Kidney (tissue), 14 donors: Measurements from ENCODE around the gene GRK4. TPM values are rescaled to one million over a fixed set of nuclear protein-coding genes. Genes with fewer than 3 reads are reported as not detected.

ENCODE experiments used
- DNase-seq, 5 donors: peaks; one replicate each; pipeline ENCODE4 v3.0.0-alpha.2; 2013 to 2020
- FAIRE-seq: peaks from 2 replicates; lab custom pipeline; 2012; peaks lifted over from hg19 to GRCh38; lab: Jason Lieb, UNC
- H3K27ac ChIP-seq, 2 donors: one replicate each; pipeline ENCODE4 v1.7.0; 2013; ENCODE audit warnings: low read depth in 2 of 2, low read length in 2 of 2, inconsistent platforms in 1 of 2
- H3K27me3 ChIP-seq: one replicate; pipeline ENCODE4 v1.7.1; 2013; ENCODE audit warnings: low read length, inconsistent platforms; ENCODE audit not compliant: control insufficient read depth, insufficient read depth
- H3K36me3 ChIP-seq, 3 donors: one replicate each; pipeline versions ENCODE4 v1.7.0 to v1.7.1; 2013; ENCODE audit warnings: low read length in 3 of 3, control low read depth in 1 of 3, inconsistent platforms in 1 of 3; ENCODE audit not compliant: insufficient read depth in 3 of 3, control insufficient read depth in 2 of 3
- H3K4me1 ChIP-seq, 3 donors: one replicate each; pipeline versions ENCODE4 v1.7.0 to v1.7.1; 2013; ENCODE audit warnings: low read length in 3 of 3, inconsistent platforms in 1 of 3, low read depth in 1 of 3; ENCODE audit not compliant: control insufficient read depth in 2 of 3, insufficient read depth in 2 of 3
- H3K4me3 ChIP-seq, 3 donors: one replicate each; pipeline versions ENCODE4 v1.7.0 to v1.8.1; 2013; ENCODE audit warnings: low read length in 3 of 3, control low read depth in 1 of 3, inconsistent platforms in 1 of 3
- H3K9ac ChIP-seq, 3 donors: one replicate each; pipeline versions ENCODE4 v1.7.0 to v1.7.1; 2013; ENCODE audit warnings: low read length in 3 of 3, control low read depth in 1 of 3, inconsistent platforms in 1 of 3
- H3K9me3 ChIP-seq, 3 donors: one replicate each; pipeline versions ENCODE4 v1.7.0 to v1.7.1; 2013; ENCODE audit warnings: low read length in 3 of 3, control low read depth in 1 of 3, inconsistent platforms in 1 of 3; ENCODE audit not compliant: control insufficient read depth in 2 of 3, insufficient read depth in 1 of 3
- CTCF ChIP-seq: IDR thresholded peaks from 3 replicates; pipeline ENCODE4 v1.5.1; 2012; ENCODE audit warnings: mild to moderate bottlenecking, moderate library complexity, borderline replicate concordance; ENCODE audit not compliant: insufficient read depth; ENCODE audit errors: extremely low read depth
- intact Hi-C: fragments of 100-400 bp; cut with DNase I; formaldehyde crosslinking; loops from one replicate; pipeline ENCODE4 v1.11.1; 2022
- polyA plus RNA-seq: library from polyadenylated mRNA; stranded (reverse); fragments of 350-450 nt; fragmentation: Illumina TruSeq; extraction: RNeasy Lipid Tissue Mini Kit (QIAGEN cat#74804); gene quantifications from one replicate; pipeline ENCODE4 v1.2.3, GENCODE V29; 2014; ENCODE audit warnings: low read depth, low replicate concordance; ENCODE audit not compliant: insufficient read depth
- total RNA-seq: library from RNA; stranded (reverse); fragmentation: NEBNext Ultra II Directional; extraction: Animal tissue kit (Norgen Biotek cat#: 25700); gene quantifications from one replicate; pipeline ENCODE4 v1.2.1, GENCODE V29; 2021
- donor health status: control.
- donor health status: control.
- donor health status: control.
- donor health status: control.
- donor health status: control.
- donor health status: DM: yes; HTN: yes; CAD: no.
- donor health status: Normal renal cell carcinoma (clear cell type).

The GRK4 gene
- total and polyA plus RNA-seq, 2 donors from 2014 or later: 4.3 TPM

- H3K27ac ChIP-seq: peak overlapping the region; percentile 86 to 96
Measured at GRCh38 chr4:3074846-3075651, 111.7 kb downstream of the GRK4 start.

GRCh38 chr4:3075652-3075981, 112.2 kb downstream of the GRK4 start:
- peak overlapping the region; percentile 75 to 84 (median 83) for H3K4me3 ChIP-seq
- peak overlapping the region; percentile 33 to 53 for H3K27ac ChIP-seq
- FAIRE-seq: no peak
- peaks cover 6 to 15% (median 6%) of the 10 kb centered on the region in 3 donors for H3K4me1 ChIP-seq
- no peaks in the 10 kb centered on the region for H3K9me3 ChIP-seq
- H3K27me3 ChIP-seq: no peaks in the 10 kb centered on the region
- DNase-seq: no peak
- TF ChIP-seq CTCF: no peak
- H3K36me3 ChIP-seq: no peaks in the 10 kb centered on the region
- H3K9ac ChIP-seq: peak overlapping the region; percentile 52 to 68 (median 58)
- intact Hi-C loops: no loop called here

More at GRCh38 chr4:3074846-3075651, 111.7 kb downstream of the GRK4 start:
- H3K9me3 ChIP-seq: no peaks in the 10 kb centered on the region
- TF ChIP-seq CTCF: no peak
- DNase-seq: peak; percentile 85 to 94 (median 92)
- intact Hi-C loops: no loop called here
- FAIRE-seq: no peak
- H3K4me1 ChIP-seq: peaks cover 6 to 15% (median 6%) of the 10 kb centered on the region in 3 donors
- H3K4me3 ChIP-seq: peak overlapping the region; percentile 68 to 84 (median 83)
- H3K36me3 ChIP-seq: no peaks in the 10 kb centered on the region
- peak overlapping the region; percentile 37 to 95 (median 47) for H3K9ac ChIP-seq
- no peaks in the 10 kb centered on the region for H3K27me3 ChIP-seq

GRCh38 chr4:3077796-3078195, 114.4 kb downstream of the GRK4 start:
- FAIRE-seq (no peak), DNase-seq (peak in 1 of 5 donors; percentile 8)
- no peak for TF ChIP-seq CTCF
- H3K27me3 ChIP-seq: no peaks in the 10 kb centered on the region
- H3K4me3 ChIP-seq: no peak overlapping the region
- H3K9me3 ChIP-seq: no peaks in the 10 kb centered on the region
- H3K4me1 ChIP-seq: peaks cover 6 to 15% (median 6%) of the 10 kb centered on the region in 3 donors
- intact Hi-C loops: no loop called here
- no peaks in the 10 kb centered on the region for H3K36me3 ChIP-seq
- H3K9ac ChIP-seq: no peak overlapping the region
- no peak overlapping the region for H3K27ac ChIP-seq
